DMS153 treated with DMSO at 0.1 percent for 48 hours (cell line): Measurements from ENCODE around the gene CEACAM8.
"Not testable (repeated sequence)": the region's sequence is repeated elsewhere in the genome, so short reads cannot be mapped to it uniquely, and the experiment has no call there.

Experiments
- DNase-seq: peaks from one replicate; lab custom pipeline; 2025; ENCODE audit not compliant: unreplicated experiment; lab: John Stamatoyannopoulos, UW

CEACAM8 gene

GRCh38 chr19:42546831-42547500, 47.8 kb downstream of the CEACAM8 start:
- no peak for DNase-seq

GRCh38 chr19:42544146-42544545, 50.6 kb downstream of the CEACAM8 start:
- DNase-seq = no peak

- no peak for DNase-seq
Observed at GRCh38 chr19:42542791-42543190, 51.9 kb downstream of the CEACAM8 start.

GRCh38 chr19:42540071-42540553, 54.6 kb downstream of the CEACAM8 start:
- no peak for DNase-seq

- DNase-seq = no peak
Observed at GRCh38 chr19:42538841-42539709, 55.6 kb downstream of the CEACAM8 start.

GRCh38 chr19:42535276-42535675, 59.4 kb downstream of the CEACAM8 start:
- not testable (repeated sequence) for DNase-seq

GRCh38 chr19:42534391-42534790, 60.3 kb downstream of the CEACAM8 start:
- no peak for DNase-seq

GRCh38 chr19:42532891-42533290, 61.8 kb downstream of the CEACAM8 start:
- DNase-seq = no peak

GRCh38 chr19:42531313-42531712, 63.4 kb downstream of the CEACAM8 start:
- DNase-seq = no peak
